Natural killer cell (primary cell): ENCODE results near the gene RRAD. TPM values are rescaled to one million over a fixed set of nuclear protein-coding genes. Genes with fewer than 3 reads are reported as not detected.
A peak's percentile ranks its signal among the peaks of the same experiment; 100 is the strongest.

Source experiments
- ATAC-seq, 3 donors: fragments of 150-1000 bp in 2 of 3; fragments of 200-7000 bp in 1 of 3; cut with Tn5 transposase; 1 replicate in 1 of 3; 2 replicates in 2 of 3; pipeline ENCODE4 v1.10.0; 2021; ENCODE audit warnings: mild to moderate bottlenecking in 2 of 3, moderate library complexity in 2 of 3
- DNase-seq, 2 donors: peaks; one replicate each; pipeline versions ENCODE4 v3.0.0 to v3.0.0-alpha.2; 2013 to 2021; ENCODE audit warnings: mixed read lengths in 1 of 2
- H3K27ac ChIP-seq: one replicate; pipeline ENCODE4 v1.5.1; 2013; ENCODE audit warnings: mild to moderate bottlenecking, low read length
- H3K27me3 ChIP-seq: one replicate; pipeline ENCODE4 v1.6.1; 2013; ENCODE audit warnings: low read length; ENCODE audit not compliant: control insufficient read depth, insufficient read depth
- H3K36me3 ChIP-seq: one replicate; pipeline ENCODE4 v1.6.1; 2013; ENCODE audit warnings: low read length; ENCODE audit not compliant: control insufficient read depth, insufficient read depth
- H3K4me1 ChIP-seq: one replicate; pipeline ENCODE4 v1.6.1; 2013; ENCODE audit warnings: low read length; ENCODE audit not compliant: control insufficient read depth, insufficient read depth
- H3K4me3 ChIP-seq: one replicate; pipeline ENCODE4 v1.5.1; 2013; ENCODE audit warnings: low read length
- H3K9me3 ChIP-seq: one replicate; pipeline ENCODE4 v1.6.1; 2013; ENCODE audit warnings: low read length; ENCODE audit not compliant: control insufficient read depth, insufficient read depth
- H3K27ac Mint-ChIP-seq, 2 donors: one replicate each; pipeline ENCODE4 v1.8.0; 2022; ENCODE audit warnings: mild to moderate bottlenecking in 2 of 2, mixed read lengths in 2 of 2, moderate library complexity in 1 of 2
- H3K27me3 Mint-ChIP-seq, 2 donors: one replicate each; pipeline ENCODE4 v1.8.0; 2022; ENCODE audit warnings: low read depth in 2 of 2, mixed read lengths in 2 of 2
- H3K36me3 Mint-ChIP-seq: one replicate; pipeline ENCODE4 v1.8.0; 2022; ENCODE audit warnings: mixed read lengths
- H3K4me1 Mint-ChIP-seq, 2 donors: one replicate each; pipeline ENCODE4 v1.8.0; 2022; ENCODE audit warnings: mixed read lengths in 2 of 2
- H3K4me3 Mint-ChIP-seq: one replicate; pipeline ENCODE4 v1.8.0; 2022; ENCODE audit warnings: mild to moderate bottlenecking, moderate library complexity, mixed read lengths
- H3K9me3 Mint-ChIP-seq, 2 donors: one replicate each; pipeline ENCODE4 v1.8.0; 2022; ENCODE audit warnings: mixed read lengths in 2 of 2
- WGBS: methylation state at CpG from one replicate; pipeline ENCODE4 v1.1.7; 2013; ENCODE audit warnings: missing lambda C conversion rate; ENCODE audit not compliant: insufficient coverage; 5-methylcytosine and 5-hydroxymethylcytosine counted together
- intact Hi-C: fragments of 100-400 bp; cut with micrococcal nuclease; formaldehyde crosslinking; loops from one replicate; pipeline ENCODE4 v1.14.2; 2022
- total RNA-seq, 4 donors: library from RNA; stranded (reverse); fragments of 120-200 nt in 1 of 4; gene quantifications; one replicate each; pipeline versions ENCODE4 v1.2.3 to v1.2.4, GENCODE V29; 2013 to 2022
- TF ChIP-seq, protein P1 (sequence below): fragments of 200-600 bp; IDR thresholded peaks from one replicate; pipeline ENCODE4 v1.8.0; 2022; ENCODE audit warnings: antibody characterized with exemption

Gene RRAD
- total RNA-seq, 3 donors from 2014 or later (not counting 1 experiment from before 2014, with no cell fraction given) = 1.8 to 4.5 (median 2.8) TPM

DNA sequence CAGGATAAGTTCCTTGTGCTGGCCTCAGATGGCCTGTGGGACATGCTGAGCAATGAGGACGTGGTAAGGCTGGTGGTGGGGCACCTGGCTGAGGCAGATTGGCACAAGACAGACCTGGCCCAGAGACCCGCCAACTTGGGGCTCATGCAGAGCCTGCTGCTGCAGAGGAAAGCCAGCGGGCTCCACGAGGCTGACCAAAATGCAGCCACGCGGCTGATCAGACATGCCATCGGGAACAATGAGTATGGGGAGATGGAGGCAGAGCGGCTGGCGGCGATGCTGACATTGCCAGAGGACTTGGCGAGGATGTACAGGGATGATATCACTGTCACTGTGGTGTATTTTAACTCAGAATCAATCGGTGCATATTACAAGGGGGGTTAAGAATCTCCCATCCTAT lies 39.8 kb downstream of the RRAD start:
- Histone ChIP-seq H3K9me3 (no peaks in the 10 kb centered on the region), H3K4me1 (peaks cover 11% of the 10 kb centered on the region), H3K4me3 (no peak overlapping the region), H3K27me3 (no peaks in the 10 kb centered on the region), H3K27ac (no peak overlapping the region), H3K36me3 (peaks cover 27% of the 10 kb centered on the region)
- intact Hi-C loops = no loop called here
- WGBS = 93% methylated on average over 12 of the region's 12 CpGs
- Mint-ChIP-seq H3K36me3 (no peaks in the 10 kb centered on the region), H3K9me3 (no peaks in the 10 kb centered on the region), H3K4me1 (peaks cover 15 to 32% of the 10 kb centered on the region in 2 donors), H3K27ac (no peak overlapping the region), H3K4me3 (no peak overlapping the region), H3K27me3 (no peaks in the 10 kb centered on the region)
- ATAC-seq (no peak), DNase-seq (no peak)
- TF ChIP-seq, protein P1, sequence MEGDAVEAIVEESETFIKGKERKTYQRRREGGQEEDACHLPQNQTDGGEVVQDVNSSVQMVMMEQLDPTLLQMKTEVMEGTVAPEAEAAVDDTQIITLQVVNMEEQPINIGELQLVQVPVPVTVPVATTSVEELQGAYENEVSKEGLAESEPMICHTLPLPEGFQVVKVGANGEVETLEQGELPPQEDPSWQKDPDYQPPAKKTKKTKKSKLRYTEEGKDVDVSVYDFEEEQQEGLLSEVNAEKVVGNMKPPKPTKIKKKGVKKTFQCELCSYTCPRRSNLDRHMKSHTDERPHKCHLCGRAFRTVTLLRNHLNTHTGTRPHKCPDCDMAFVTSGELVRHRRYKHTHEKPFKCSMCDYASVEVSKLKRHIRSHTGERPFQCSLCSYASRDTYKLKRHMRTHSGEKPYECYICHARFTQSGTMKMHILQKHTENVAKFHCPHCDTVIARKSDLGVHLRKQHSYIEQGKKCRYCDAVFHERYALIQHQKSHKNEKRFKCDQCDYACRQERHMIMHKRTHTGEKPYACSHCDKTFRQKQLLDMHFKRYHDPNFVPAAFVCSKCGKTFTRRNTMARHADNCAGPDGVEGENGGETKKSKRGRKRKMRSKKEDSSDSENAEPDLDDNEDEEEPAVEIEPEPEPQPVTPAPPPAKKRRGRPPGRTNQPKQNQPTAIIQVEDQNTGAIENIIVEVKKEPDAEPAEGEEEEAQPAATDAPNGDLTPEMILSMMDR = no peak

DNA sequence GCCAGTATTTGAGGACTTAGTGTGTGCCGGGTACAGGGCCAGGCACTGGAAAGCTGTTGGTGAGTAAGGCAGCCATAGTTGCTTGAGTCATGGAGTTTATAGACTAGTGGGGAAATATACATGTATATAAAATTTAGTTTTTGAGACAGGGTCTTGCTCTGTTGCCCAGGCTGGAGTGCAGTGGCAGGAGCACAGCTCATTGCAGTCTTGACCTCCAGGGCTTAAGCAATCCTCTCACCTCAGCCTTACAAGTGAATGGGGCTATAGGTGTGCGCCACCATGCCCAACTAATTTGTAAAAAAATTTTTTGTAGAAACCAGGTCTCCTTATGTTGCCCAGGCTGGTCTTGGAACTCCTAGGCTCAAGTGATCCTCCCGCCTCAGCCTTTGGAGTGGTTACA lies 42.6 kb downstream of the RRAD start:
- no peak for DNase-seq
- intact Hi-C loops = no loop called here
- no peaks in the 10 kb centered on the region for H3K9me3 ChIP-seq
- Mint-ChIP-seq H3K36me3 (no peaks in the 10 kb centered on the region), H3K4me1 (peaks cover 29 to 48% of the 10 kb centered on the region in 2 donors), H3K27ac (no peak overlapping the region), H3K9me3 (no peaks in the 10 kb centered on the region), H3K4me3 (no peak overlapping the region), H3K27me3 (no peaks in the 10 kb centered on the region)
- H3K27me3 ChIP-seq = no peaks in the 10 kb centered on the region
- ATAC-seq = no peak
- WGBS = 97% methylated on average over 2 of the region's 3 CpGs
- peaks cover 21% of the 10 kb centered on the region for H3K36me3 ChIP-seq
- TF ChIP-seq, protein P1 = no peak
- H3K27ac ChIP-seq = no peak overlapping the region
- H3K4me3 ChIP-seq = no peak overlapping the region
- H3K4me1 ChIP-seq = peaks cover 28% of the 10 kb centered on the region

DNA sequence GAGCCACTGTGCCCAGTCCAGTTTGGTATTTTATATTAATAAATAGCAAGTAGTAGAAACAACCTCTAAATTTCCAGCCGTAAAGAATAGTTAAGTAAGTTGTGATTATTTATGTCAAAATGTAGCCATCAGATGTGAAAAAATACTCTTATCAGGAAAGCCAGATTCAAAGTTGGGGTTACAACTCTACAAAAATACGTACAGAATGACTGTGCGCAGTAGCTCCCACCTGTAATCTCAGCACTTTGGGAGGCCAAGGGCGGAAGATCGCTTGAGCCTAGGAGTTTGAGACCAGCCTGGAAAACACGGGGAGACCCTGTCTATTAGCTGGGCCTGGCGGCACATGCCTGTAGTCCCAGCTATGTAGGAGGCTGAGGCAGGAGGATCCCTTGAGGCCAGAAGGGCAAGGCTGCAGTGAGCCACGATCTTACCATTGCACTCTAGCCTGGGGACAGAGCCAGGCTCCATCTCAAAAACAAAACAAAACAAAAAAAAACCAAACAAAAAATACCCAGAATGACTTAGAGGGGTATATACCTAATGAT lies 43.3 kb downstream of the RRAD start:
- Histone ChIP-seq H3K36me3 (peaks cover 21% of the 10 kb centered on the region), H3K27ac (no peak overlapping the region), H3K4me3 (no peak overlapping the region), H3K27me3 (no peaks in the 10 kb centered on the region), H3K4me1 (peaks cover 28% of the 10 kb centered on the region), H3K9me3 (no peaks in the 10 kb centered on the region)
- H3K4me1 Mint-ChIP-seq = peaks cover 30 to 44% of the 10 kb centered on the region in 2 donors
- DNase-seq = no peak
- no peaks in the 10 kb centered on the region for H3K9me3 Mint-ChIP-seq
- H3K4me3 Mint-ChIP-seq = peak overlapping the region; percentile 67
- intact Hi-C loops = no loop called here
- no peaks in the 10 kb centered on the region for H3K27me3 Mint-ChIP-seq
- no peak overlapping the region for H3K27ac Mint-ChIP-seq
- 93% methylated on average over 7 of the region's 8 CpGs for WGBS
- no peaks in the 10 kb centered on the region for H3K36me3 Mint-ChIP-seq
- ATAC-seq = no peak
- TF ChIP-seq, protein P1 = no peak

DNA sequence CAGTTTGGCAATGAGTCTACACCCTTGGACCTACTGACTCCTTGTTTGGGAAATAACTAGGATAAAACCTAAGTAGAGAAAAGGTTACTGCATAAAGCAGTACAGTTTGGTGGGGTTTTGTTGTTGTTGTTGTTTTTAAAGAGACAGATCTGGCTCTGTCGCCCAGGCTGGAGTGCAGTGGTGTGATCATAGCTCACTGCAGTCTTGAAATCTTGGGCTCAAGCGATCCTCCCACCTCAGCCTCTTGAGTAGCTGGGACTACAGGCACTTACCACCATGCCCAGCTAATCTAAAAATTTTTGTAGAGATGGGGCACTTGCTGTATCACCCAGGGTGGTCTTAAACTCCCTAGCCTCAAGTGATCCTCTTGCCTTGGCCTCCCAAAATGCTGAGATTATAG lies 43.8 kb downstream of the RRAD start:
- Mint-ChIP-seq H3K27me3 (no peaks in the 10 kb centered on the region), H3K9me3 (no peaks in the 10 kb centered on the region), H3K4me3 (peak overlapping the region; percentile 67), H3K4me1 (peaks cover 30 to 40% of the 10 kb centered on the region in 2 donors), H3K27ac (no peak overlapping the region), H3K36me3 (no peaks in the 10 kb centered on the region)
- peaks cover 19% of the 10 kb centered on the region for H3K36me3 ChIP-seq
- intact Hi-C loops = no loop called here
- ATAC-seq (no peak), DNase-seq (no peak)
- no peaks in the 10 kb centered on the region for H3K9me3 ChIP-seq
- H3K4me3 ChIP-seq = no peak overlapping the region
- 75% methylated on average over 2 of the region's 2 CpGs for WGBS
- TF ChIP-seq, protein P1 = no peak
- H3K27me3 ChIP-seq = no peaks in the 10 kb centered on the region
- no peak overlapping the region for H3K27ac ChIP-seq
- H3K4me1 ChIP-seq = peaks cover 28% of the 10 kb centered on the region
